Omental fat pad (tissue), 4 donors: ENCODE data around the gene VIPR2. TPM values are rescaled to one million over a fixed set of nuclear protein-coding genes. Genes with fewer than 3 reads are reported as not detected.
"Not testable (repeated sequence)": the region's sequence is repeated elsewhere in the genome, so short reads cannot be mapped to it uniquely, and the experiment has no call there.

Experiments used
- ATAC-seq: fragments of 150-250 bp; one replicate; pipeline ENCODE4 v1.9.1; 2016; ENCODE audit warnings: mild to moderate bottlenecking, moderate library complexity; ENCODE audit not compliant: low FRiP score
- DNase-seq: peaks from one replicate; pipeline ENCODE4 v3.0.0-alpha.2; 2019; ENCODE audit warnings: low spot score
- CTCF ChIP-seq, 3 donors: fragments of 450-650 bp; IDR thresholded peaks; one replicate each; pipeline ENCODE4 v1.5.1; 2016 to 2017; ENCODE audit warnings: antibody characterized with exemption in 3 of 3, mild to moderate bottlenecking in 3 of 3, moderate library complexity in 2 of 3
- total RNA-seq, 4 donors: library from RNA; depleted of rRNA; stranded (reverse); fragments of >200 nt; gene quantifications; one replicate each; pipeline ENCODE4 v1.1.0, GENCODE V29; 2016

VIPR2 gene
- total RNA-seq, 4 donors from 2014 or later: 3.6 to 71.0 (median 24.6) TPM

- ATAC-seq (no peak), DNase-seq (no peak)
- TF ChIP-seq CTCF (IDR thresholded peaks at IDR 0.05): no peak
These were observed 5.0 kb downstream of the VIPR2 start for GRCh38 chr7:159139639-159140038.

GRCh38 chr7:159139202-159139601 is 5.5 kb downstream of the VIPR2 start:
- no peak for DNase-seq
- no peak for ATAC-seq

GRCh38 chr7:159138508-159138907 is 6.2 kb downstream of the VIPR2 start:
- ATAC-seq: no peak
- DNase-seq: no peak
- TF ChIP-seq CTCF (IDR thresholded peaks at IDR 0.05): no peak

More at GRCh38 chr7:159139202-159139601, 5.5 kb downstream of the VIPR2 start:
- TF ChIP-seq CTCF (IDR thresholded peaks at IDR 0.05): no peak

GRCh38 chr7:159137906-159138305 is 6.8 kb downstream of the VIPR2 start:
- TF ChIP-seq CTCF (IDR thresholded peaks at IDR 0.05): no peak
- DNase-seq: no peak
- no peak for ATAC-seq

- TF ChIP-seq CTCF (IDR thresholded peaks at IDR 0.05): no peak
- no peak for ATAC-seq
- no peak for DNase-seq
These were observed 7.8 kb downstream of the VIPR2 start for GRCh38 chr7:159136846-159137245.

GRCh38 chr7:159136442-159136841 is 8.2 kb downstream of the VIPR2 start:
- DNase-seq: no peak
- TF ChIP-seq CTCF (IDR thresholded peaks at IDR 0.05): no peak
- ATAC-seq: no peak

GRCh38 chr7:159136013-159136412 is 8.7 kb downstream of the VIPR2 start:
- no peak for ATAC-seq
- TF ChIP-seq CTCF (IDR thresholded peaks at IDR 0.05): no peak
- no peak for DNase-seq

- not testable (repeated sequence) for ATAC-seq, DNase-seq
These were observed 11.8 kb downstream of the VIPR2 start for GRCh38 chr7:159132670-159133443.
